GM18502 (cell line): ENCODE data around the gene ARPC2.
A peak's percentile ranks its signal among the peaks of the same experiment; 100 is the strongest.
"Not testable (repeated sequence)": the region's sequence is repeated elsewhere in the genome, so short reads cannot be mapped to it uniquely, and the experiment has no call there.

Source experiments
- ATAC-seq: cut with Tn5 transposase; IDR thresholded peaks from one replicate; pipeline ENCODE4 v1.9.1; 2021; ENCODE audit warnings: mild to moderate bottlenecking; ENCODE audit not compliant: unreplicated experiment, poor library complexity

The ARPC2 gene

GRCh38 chr2:218269900-218270720, 53.1 kb downstream of the ARPC2 start, which contains the start of the genes AAMP and PNKD:
AAMP (minus strand) TSS chr2:218270137; CDS start chr2:218270086, 51 bp downstream.
PNKD (plus strand) TSS chr2:218270519; CDS start chr2:218270536, 17 bp downstream.
- ATAC-seq, result peak; percentile 89

GRCh38 chr2:218270721-218271486, 53.9 kb downstream of the ARPC2 start:
- no peak for ATAC-seq

- ATAC-seq, result no peak
Measured at GRCh38 chr2:218271487-218271797, 54.5 kb downstream of the ARPC2 start.

GRCh38 chr2:218271865-218272530, 55.0 kb downstream of the ARPC2 start:
- no peak for ATAC-seq

- ATAC-seq, result peak; percentile 27
Measured at GRCh38 chr2:218272531-218273212, 55.7 kb downstream of the ARPC2 start.

GRCh38 chr2:218273214-218273907, 56.4 kb downstream of the ARPC2 start:
- not testable (repeated sequence) for ATAC-seq

GRCh38 chr2:218273908-218274249, 56.9 kb downstream of the ARPC2 start:
- ATAC-seq, result no peak

- ATAC-seq, result no peak
Measured at GRCh38 chr2:218274586-218274985, 57.6 kb downstream of the ARPC2 start.

GRCh38 chr2:218275371-218276072, 58.5 kb downstream of the ARPC2 start:
- ATAC-seq, result no peak

GRCh38 chr2:218276986-218277755, 60.2 kb downstream of the ARPC2 start:
- ATAC-seq, result no peak

GRCh38 chr2:218277921-218278320, 60.9 kb downstream of the ARPC2 start:
- ATAC-seq, result no peak

- ATAC-seq, result no peak
Measured at GRCh38 chr2:218278531-218279360, 61.8 kb downstream of the ARPC2 start.

- no peak for ATAC-seq
Measured at GRCh38 chr2:218280260-218280870, 63.4 kb downstream of the ARPC2 start.

- ATAC-seq, result no peak
Measured at GRCh38 chr2:218281449-218281848, 64.5 kb downstream of the ARPC2 start.

- no peak for ATAC-seq
Measured at GRCh38 chr2:218282173-218282991, 65.4 kb downstream of the ARPC2 start.

- ATAC-seq, result no peak
Measured at GRCh38 chr2:218284106-218284811, 67.3 kb downstream of the ARPC2 start.
